NCI-H1694 treated with DMSO at 0.1 percent for 48 hours (cell line): ENCODE results near the gene PCDHB7.
"Not testable (repeated sequence)": the region's sequence is repeated elsewhere in the genome, so short reads cannot be mapped to it uniquely, and the experiment has no call there.

Experiments
- DNase-seq: peaks from one replicate; lab custom pipeline; 2025; lab: John Stamatoyannopoulos, UW

PCDHB7 gene

DNA sequence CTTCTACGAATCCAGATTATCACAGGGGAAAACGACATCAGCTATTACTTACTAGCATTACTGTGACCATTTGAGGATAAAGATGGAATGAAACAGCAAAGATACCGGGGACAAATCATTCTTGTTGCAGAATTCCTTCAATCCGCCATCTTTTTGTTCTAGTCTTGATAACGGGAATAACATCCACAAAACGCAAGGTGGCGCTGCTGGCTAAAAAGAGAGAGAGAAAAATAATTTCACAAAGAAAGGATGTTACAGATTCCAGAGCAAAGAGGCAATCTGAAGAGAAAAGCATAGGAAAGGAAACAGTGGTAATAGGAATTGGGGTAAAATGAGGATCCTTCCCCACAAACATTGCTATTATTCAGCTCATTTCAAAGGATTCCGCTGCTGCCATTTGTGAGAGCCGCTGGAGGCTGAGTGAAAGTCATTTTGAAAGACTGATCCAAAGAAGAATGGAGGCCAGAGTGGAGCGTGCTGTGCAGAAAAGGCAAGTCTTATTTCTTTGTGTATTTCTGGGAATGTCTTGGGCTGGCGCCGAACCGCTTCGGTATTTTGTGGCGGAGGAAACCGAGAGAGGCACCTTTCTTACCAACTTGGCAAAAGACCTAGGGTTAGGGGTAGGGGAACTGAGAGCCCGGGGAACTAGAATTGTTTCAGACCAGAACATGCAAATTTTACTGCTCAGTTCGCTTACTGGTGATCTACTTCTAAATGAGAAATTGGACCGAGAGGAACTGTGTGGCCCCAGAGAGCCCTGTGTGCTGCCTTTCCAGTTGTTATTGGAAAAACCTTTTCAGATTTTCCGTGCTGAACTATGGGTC, at the start of gene PCDHB7:
Gene PCDHB7, plus strand, starts transcription at position 264 of the 824 bp plus-strand sequence. Its CDS starts 192 bp downstream, at position 456.
- DNase-seq, result no peak

DNA sequence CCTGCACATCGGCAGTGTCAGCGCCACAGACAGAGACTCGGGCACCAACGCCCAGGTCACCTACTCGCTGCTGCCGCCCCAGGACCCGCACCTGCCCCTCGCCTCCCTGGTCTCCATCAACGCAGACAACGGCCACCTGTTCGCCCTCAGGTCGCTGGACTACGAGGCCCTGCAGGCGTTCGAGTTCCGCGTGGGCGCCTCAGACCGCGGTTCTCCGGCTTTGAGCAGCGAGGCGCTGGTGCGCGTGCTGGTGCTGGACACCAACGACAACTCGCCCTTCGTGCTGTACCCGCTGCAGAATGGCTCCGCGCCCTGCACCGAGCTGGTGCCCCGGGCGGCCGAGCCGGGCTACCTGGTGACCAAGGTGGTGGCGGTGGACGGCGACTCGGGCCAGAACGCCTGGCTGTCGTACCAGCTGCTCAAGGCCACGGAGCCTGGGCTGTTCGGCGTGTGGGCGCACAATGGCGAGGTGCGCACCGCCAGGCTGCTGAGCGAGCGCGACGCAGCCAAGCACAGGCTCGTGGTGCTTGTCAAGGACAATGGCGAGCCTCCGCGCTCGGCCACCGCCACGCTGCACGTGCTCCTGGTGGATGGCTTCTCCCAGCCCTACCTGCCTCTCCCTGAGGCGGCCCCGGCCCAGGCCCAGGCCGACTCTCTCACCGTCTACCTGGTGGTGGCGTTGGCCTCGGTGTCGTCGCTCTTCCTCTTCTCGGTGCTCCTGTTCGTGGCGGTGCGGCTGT, 48.9 kb upstream of the PCDHB7 start:
- not testable (repeated sequence) for DNase-seq

DNA sequence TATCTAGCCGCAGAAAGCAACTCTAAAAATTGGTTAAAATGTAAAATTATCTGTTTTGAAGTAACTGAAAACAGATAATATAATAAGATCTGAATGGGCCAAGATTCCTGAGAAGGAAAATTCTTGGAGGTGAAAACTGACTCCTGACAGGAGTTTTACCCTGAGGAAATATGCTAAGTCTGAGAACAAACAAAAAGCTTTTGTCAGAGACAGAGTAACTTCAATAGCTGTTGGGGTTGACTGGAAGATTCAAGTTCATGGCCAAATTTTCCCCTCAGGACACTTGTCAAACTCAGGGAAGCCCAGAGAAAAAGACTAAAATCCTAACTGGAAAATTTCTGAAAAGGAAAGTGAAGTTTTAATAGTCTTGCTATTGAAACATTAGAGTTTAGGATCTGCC, 45.1 kb upstream of the PCDHB7 start:
- DNase-seq, result no peak

DNA sequence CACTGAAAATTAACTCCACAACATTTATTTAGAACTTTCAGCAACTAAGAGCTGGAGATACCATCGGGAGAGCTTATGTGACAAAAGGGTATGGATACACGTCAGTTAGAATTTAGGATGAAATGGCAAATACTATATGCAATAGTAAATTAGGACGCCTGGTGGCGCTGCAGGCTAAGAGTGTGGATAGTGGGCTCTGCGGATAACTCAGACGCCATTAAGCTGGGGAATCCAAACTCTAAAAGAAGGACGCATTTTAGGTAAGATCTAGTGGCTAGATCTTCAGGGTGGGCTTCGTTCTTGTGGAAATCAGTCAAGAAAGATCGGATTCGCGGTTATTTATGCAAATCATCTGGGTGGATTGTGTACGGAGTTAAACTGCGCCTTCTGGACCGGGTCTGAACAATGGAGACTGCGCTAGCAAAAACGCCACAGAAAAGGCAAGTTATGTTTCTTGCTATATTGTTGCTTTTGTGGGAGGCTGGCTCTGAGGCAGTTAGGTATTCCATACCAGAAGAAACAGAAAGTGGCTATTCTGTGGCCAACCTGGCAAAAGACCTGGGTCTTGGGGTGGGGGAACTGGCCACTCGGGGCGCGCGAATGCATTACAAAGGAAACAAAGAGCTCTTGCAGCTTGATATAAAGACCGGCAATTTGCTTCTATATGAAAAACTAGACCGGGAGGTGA, 37.3 kb upstream of the PCDHB7 start, which contains the start of gene PCDHB5:
Gene PCDHB5, plus strand, starts transcription at position 177 of the 688 bp plus-strand sequence. Its CDS starts 229 bp downstream, at position 406.
- peak; percentile 39 for DNase-seq

DNA sequence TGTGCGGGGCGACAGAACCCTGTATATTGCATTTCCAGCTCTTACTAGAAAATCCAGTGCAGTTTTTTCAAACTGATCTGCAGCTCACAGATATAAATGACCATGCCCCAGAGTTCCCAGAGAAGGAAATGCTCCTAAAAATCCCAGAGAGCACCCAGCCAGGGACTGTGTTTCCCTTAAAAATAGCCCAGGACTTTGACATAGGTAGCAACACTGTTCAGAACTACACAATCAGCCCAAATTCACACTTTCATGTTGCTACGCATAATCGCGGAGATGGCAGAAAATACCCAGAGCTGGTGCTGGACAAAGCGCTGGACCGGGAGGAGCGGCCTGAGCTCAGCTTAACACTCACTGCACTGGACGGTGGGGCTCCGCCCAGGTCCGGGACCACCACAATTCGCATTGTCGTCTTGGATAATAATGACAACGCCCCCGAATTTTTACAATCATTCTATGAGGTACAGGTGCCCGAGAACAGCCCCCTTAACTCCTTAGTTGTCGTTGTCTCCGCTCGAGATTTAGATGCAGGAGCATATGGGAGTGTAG, 36.7 kb upstream of the PCDHB7 start:
- DNase-seq, result no peak

DNA sequence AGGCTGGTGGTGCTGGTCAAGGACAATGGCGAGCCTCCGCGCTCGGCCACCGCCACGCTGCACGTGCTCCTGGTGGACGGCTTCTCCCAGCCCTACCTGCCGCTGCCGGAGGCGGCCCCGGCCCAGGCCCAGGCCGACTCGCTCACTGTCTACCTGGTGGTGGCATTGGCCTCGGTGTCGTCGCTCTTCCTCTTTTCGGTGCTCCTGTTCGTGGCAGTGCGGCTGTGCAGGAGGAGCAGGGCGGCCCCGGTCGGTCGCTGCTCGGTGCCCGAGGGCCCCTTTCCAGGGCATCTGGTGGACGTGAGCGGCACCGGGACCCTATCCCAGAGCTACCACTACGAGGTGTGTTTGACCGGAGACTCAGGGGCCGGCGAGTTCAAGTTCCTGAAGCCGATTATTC, 35.1 kb upstream of the PCDHB7 start:
- DNase-seq, result not testable (repeated sequence)

DNA sequence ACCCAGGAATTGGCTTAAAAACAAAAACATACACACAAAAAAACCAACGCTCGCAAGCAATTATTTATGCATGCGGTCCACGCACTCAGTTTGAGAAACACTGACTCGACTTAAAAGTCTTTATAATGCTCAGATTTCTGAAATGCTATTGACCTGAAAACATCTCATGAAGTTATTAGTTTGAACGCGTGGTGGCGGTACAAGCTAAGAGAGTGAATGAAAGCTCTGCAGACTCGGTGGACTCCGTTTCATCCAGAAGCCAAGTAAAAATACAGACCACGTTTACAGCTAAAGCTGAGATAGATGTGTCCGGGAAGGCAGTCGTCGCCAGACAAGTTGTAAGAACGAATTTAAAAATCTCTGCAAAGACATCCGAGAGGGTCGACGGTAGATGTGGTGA, 22.6 kb upstream of the PCDHB7 start, which contains the start of gene PCDHB6:
Gene PCDHB6, plus strand, starts transcription at position 246 of the 400 bp plus-strand sequence. CDS start 201 bp downstream, outside the sequence.
- no peak for DNase-seq

DNA sequence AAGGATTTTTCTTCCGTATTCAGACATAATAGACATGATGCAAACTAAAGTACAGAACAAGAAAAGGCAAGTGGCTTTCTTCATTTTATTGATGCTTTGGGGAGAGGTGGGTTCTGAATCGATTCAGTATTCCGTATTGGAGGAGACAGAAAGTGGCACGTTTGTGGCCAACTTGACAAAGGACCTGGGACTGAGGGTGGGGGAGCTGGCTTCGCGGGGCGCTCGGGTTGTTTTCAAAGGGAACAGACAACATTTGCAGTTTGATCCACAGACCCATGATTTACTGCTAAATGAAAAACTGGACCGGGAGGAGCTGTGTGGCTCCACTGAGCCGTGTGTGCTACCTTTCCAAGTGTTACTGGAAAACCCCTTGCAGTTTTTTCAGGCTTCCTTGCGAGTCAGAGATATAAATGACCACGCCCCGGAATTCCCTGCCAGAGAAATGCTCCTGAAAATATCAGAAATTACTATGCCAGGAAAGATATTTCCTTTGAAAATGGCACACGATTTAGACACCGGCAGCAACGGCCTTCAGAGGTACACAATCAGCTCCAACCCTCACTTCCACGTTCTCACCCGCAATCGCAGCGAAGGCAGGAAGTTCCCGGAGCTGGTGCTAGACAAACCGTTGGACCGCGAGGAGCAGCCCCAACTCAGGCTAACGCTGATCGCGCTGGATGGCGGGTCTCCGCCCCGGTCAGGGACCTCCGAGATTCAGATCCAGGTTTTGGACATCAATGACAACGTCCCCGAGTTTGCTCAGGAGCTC, 22.0 kb upstream of the PCDHB7 start:
- no peak for DNase-seq

DNA sequence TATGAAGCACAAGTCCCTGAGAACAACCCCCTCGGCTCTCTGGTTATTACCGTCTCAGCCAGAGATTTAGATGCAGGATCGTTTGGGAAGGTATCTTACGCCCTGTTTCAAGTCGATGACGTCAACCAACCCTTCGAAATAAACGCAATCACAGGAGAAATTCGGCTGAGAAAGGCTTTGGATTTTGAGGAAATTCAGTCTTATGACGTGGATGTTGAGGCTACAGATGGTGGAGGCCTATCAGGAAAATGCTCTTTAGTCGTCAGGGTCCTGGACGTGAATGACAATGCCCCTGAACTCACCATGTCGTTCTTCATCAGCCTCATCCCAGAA, 21.5 kb upstream of the PCDHB7 start:
- DNase-seq, result no peak

DNA sequence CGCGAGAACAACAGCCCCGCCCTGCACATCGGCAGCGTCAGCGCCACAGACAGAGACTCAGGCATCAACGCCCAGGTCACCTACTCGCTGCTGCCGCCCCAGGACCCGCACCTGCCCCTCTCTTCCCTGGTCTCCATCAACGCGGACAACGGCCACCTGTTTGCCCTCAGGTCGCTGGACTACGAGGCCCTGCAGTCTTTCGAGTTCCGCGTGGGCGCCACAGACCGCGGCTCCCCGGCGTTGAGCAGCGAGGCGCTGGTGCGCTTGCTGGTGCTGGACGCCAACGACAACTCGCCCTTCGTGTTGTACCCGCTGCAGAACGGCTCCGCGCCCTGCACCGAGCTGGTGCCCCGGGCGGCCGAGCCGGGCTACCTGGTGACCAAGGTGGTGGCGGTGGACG, 20.8 kb upstream of the PCDHB7 start:
- DNase-seq, result not testable (repeated sequence)

DNA sequence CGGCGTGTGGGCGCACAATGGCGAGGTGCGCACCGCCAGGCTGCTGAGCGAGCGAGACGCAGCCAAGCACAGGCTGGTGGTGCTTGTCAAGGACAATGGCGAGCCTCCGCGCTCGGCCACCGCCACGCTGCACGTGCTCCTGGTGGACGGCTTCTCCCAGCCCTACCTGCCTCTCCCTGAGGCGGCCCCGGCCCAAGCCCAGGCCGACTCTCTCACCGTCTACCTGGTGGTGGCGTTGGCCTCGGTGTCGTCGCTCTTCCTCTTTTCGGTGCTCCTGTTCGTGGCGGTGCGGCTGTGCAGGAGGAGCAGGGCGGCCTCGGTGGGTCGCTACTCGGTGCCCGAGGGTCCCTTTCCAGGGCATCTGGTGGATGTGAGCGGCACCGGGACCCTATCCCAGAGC, 20.3 kb upstream of the PCDHB7 start:
- DNase-seq, result not testable (repeated sequence)

DNA sequence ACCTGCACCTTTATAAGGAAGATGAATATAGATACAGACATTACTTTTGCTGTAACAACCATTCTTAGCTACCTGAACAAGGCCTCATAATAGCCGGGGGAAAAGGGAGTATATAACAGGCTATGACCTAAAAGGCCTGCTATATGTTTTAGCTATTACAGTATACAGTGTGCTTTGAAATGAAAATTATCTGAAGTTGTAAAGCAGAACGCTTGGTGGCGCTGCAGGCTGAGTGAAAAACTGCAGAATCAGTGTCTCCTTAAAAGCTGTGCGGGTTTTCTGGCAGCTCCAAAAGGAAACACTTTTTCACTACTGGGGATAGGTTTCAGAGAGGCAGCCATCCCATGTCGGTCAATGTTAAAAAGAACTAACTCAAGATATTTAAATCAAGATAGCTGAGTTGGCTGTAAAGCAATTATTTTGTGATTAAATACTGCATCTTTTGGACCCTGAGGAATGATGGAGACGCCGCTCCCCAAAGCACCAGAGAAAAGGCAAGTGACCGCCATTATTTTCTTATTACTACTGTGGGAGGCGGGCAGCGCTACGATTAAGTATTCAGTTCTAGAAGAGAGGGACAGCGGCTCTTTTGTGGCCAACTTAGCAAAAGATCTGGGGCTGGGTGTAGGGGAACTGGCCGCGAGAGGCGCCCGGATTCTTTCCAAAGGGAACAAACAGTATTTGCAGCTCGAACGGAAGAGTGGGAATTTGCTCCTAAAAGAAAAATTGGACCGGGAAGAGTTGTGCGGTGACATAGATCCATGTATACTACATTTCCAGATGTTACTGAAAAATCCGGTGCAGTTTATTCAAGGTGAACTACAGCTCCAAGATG, 16.7 kb upstream of the PCDHB7 start:
- no peak for DNase-seq

DNA sequence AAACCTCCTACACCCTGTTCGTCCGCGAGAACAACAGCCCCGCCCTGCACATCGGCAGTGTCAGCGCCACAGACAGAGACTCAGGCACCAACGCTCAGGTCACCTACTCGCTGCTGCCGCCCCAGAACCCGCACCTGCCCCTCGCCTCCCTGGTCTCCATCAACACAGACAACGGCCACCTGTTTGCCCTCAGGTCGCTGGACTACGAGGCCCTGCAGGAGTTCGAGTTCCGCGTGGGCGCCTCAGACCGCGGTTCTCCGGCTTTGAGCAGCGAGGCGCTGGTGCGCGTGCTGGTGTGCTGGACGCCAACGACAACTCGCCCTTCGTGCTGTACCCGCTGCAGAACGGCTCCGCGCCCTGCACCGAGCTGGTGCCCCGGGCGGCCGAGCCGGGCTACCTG, 15.1 kb upstream of the PCDHB7 start:
- not testable (repeated sequence) for DNase-seq

DNA sequence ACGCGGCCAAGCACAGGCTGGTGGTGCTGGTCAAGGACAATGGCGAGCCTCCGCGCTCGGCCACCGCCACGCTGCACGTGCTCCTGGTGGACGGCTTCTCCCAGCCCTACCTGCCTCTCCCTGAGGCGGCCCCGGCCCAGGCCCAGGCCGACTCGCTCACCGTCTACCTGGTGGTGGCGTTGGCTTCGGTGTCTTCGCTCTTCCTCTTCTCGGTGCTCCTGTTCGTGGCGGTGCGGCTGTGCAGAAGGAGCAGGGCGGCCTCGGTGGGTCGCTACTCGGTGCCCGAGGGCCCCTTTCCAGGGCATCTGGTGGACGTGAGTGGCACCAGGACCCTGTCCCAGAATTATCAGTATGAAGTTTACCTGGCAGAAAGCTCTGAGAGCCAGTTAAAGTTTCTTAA, 14.5 kb upstream of the PCDHB7 start:
- not testable (repeated sequence) for DNase-seq

DNA sequence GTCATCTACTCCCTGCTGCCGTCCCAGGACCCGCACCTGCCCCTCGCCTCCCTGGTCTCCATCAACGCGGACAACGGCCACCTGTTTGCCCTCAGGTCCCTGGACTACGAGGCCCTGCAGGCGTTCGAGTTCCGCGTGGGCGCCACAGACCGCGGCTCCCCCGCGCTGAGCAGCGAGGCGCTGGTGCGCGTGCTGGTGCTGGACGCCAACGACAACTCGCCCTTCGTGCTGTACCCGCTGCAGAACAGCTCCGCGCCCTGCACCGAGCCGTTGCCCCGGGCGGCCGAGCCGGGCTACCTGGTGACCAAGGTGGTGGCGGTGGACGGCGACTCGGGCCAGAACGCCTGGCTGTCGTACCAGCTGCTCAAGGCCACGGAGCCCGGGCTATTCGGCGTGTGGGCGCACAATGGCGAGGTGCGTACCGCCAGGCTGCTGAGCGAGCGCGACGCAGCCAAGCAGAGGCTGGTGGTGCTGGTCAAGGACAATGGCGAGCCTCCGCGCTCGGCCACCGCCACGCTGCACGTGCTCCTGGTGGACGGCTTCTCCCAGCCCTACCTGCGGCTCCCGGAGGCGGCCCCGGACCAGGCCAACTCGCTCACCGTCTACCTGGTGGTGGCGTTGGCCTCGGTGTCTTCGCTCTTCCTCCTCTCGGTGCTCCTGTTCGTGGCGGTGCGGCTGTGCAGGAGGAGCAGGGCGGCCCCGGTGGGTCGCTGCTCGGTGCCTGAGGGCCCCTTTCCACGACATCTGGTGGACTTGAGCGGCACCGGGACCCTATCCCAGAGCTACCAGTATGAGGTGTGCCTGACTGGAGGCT, 2.1 kb downstream of the PCDHB7 start:
- DNase-seq, result not testable (repeated sequence)

DNA sequence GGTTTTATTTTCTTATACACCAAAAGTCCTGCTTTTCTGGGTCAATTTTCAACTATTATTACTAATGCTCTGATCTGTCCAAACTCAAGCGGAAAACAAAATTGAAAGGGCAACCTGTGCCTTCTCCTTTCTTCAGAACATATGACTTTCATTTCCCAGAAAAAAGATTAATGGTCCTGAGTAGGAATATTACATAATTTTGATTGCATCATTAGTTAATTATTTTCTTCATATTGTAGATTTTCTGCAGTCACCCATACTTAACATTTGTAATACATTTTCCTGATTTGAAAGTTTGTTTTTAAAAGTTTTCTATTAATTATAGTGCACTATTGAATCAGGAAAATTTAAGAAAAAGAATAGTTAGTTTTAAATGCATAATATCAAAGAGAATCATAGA, 3.5 kb downstream of the PCDHB7 start:
- DNase-seq, result no peak

DNA sequence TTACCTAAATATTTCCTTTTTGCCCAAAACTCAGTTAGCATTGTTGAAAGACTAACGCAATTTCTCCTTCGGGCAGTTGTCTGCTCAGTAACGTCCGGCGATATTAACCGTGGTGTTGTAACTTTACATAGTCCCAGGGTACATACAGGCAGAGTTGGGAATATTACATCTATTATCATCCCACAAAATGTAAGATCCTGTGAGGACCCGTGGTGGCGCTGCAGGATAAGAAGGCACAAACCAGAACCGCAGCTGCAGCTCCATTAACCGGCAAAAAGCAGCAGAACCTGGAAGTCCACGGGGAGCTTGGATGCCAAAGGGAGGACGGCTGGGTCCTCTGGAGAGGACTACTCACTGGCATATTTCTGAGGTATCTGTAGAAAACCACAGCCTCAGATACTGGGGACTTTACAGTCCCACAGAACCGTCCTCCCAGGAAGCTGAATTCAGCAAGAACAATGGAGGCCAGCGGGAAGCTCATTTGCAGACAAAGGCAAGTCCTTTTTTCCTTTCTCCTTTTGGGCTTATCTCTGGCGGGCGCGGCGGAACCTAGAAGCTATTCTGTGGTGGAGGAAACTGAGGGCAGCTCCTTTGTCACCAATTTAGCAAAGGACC, 5.2 kb downstream of the PCDHB7 start, which contains the start of gene PCDHB8:
Gene PCDHB8, plus strand, starts transcription at position 214 of the 615 bp plus-strand sequence. Its CDS starts 245 bp downstream, at position 459.
- not testable (repeated sequence) for DNase-seq

DNA sequence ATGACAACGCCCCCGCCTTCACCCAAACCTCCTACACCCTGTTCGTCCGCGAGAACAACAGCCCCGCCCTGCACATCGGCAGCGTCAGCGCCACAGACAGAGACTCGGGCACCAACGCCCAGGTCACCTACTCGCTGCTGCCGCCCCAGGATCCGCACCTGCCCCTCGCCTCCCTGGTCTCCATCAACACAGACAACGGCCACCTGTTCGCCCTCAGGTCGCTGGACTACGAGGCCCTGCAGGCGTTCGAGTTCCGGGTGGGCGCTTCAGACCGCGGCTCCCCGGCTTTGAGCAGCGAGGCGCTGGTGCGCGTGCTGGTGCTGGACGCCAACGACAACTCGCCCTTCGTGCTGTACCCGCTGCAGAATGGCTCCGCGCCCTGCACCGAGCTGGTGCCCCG, 6.9 kb downstream of the PCDHB7 start:
- DNase-seq, result not testable (repeated sequence)

DNA sequence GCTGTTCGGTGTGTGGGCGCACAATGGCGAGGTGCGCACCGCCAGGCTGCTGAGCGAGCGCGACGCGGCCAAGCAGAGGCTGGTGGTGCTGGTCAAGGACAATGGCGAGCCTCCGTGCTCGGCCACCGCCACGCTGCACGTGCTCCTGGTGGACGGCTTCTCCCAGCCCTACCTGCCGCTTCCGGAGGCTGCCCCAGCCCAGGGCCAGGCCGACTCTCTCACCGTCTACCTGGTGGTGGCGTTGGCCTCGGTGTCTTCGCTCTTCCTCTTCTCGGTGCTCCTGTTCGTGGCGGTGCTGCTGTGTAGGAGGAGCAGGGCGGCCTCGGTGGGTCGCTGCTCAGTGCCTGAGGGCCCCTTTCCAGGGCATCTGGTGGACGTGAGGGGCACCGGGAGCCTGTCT, 7.4 kb downstream of the PCDHB7 start:
- not testable (repeated sequence) for DNase-seq
